K562 (cell line): Measurements from ENCODE around the gene COX6B2. TPM values are rescaled to one million over a fixed set of nuclear protein-coding genes. Genes with fewer than 3 reads are reported as not detected.

Experiments used
- CBFA2T3 ChIP-seq: fragments of 450-650 bp; IDR thresholded peaks from 2 replicates; pipeline ENCODE4 v1.6.1; 2017
- HDAC8 ChIP-seq: fragments of 450-650 bp; IDR thresholded peaks from 2 replicates; pipeline ENCODE4 v1.6.1; 2016; ENCODE audit warnings: mild to moderate bottlenecking, missing genetic modification characterization, moderate library complexity, missing compliant biosample characterization
- IRF2 ChIP-seq: sonication (generic); formaldehyde crosslinking; IDR thresholded peaks from 2 replicates; pipeline ENCODE4 v1.8.1; 2022; ENCODE audit warnings: mild to moderate bottlenecking, missing genetic modification reagents
- KLF13 ChIP-seq: fragments of 450-650 bp; IDR thresholded peaks from 2 replicates; pipeline ENCODE4 v1.6.1; 2016; ENCODE audit warnings: missing genetic modification characterization, low read depth, mild to moderate bottlenecking, missing compliant biosample characterization, moderate library complexity, borderline replicate concordance
- KLF6 ChIP-seq: fragments of 250-450 bp; sonication (Bioruptor Pico); IDR thresholded peaks from 2 replicates; pipeline ENCODE4 v1.4.0; 2020; ENCODE audit warnings: mild to moderate bottlenecking, moderate library complexity, borderline replicate concordance
- MCM5 ChIP-seq: fragments of 450-650 bp; IDR thresholded peaks from 2 replicates; pipeline ENCODE4 v1.6.1; 2016; ENCODE audit warnings: low read depth
- PCBP1 ChIP-seq: fragments of 200-400 bp; formaldehyde crosslinking; IDR thresholded peaks from 2 replicates; pipeline ENCODE4 v1.6.1; 2018; ENCODE audit warnings: mild to moderate bottlenecking, low read depth, low read length; ENCODE audit not compliant: poor library complexity, severe bottlenecking
- PHF20 ChIP-seq: fragments of 450-650 bp; IDR thresholded peaks from 2 replicates; pipeline ENCODE4 v1.6.1; 2018; ENCODE audit not compliant: partially characterized antibody
- PRMT5 ChIP-seq: sonication (generic); formaldehyde crosslinking; IDR thresholded peaks from 2 replicates; pipeline ENCODE4 v1.5.0; 2020; ENCODE audit warnings: missing genetic modification reagents
- SIRT6 ChIP-seq: IDR thresholded peaks from one replicate; pipeline ENCODE4 v1.6.1; 2012; ENCODE audit warnings: low read depth, mild to moderate bottlenecking, control low read depth, inconsistent platforms, low read length, moderate library complexity
- SNIP1 ChIP-seq: fragments of 450-650 bp; IDR thresholded peaks from 2 replicates; pipeline ENCODE4 v1.7.1; 2017; ENCODE audit warnings: low read depth, mild to moderate bottlenecking
- TAF15 ChIP-seq: fragments of 200-400 bp; formaldehyde crosslinking; IDR thresholded peaks from 2 replicates; pipeline ENCODE4 v1.6.1; 2017; ENCODE audit warnings: mild to moderate bottlenecking, low read depth, low read length, moderate library complexity
- XRCC3 ChIP-seq: fragments of 450-650 bp; IDR thresholded peaks from 2 replicates; pipeline ENCODE4 v1.6.1; 2017; ENCODE audit warnings: mild to moderate bottlenecking, moderate library complexity
- YBX1 ChIP-seq: fragments of 450-650 bp; IDR thresholded peaks from 2 replicates; pipeline ENCODE4 v1.7.1; 2016; ENCODE audit warnings: mild to moderate bottlenecking
- ZNF146 ChIP-seq: IDR thresholded peaks from one replicate; pipeline ENCODE4 v1.6.1; 2018; ENCODE audit warnings: missing compliant biosample characterization; ENCODE audit not compliant: unreplicated experiment
- ZNF274 ChIP-seq: IDR thresholded peaks from 2 replicates; pipeline ENCODE4 v1.6.1; 2011; ENCODE audit warnings: low read depth, mild to moderate bottlenecking, low read length, moderate library complexity, borderline replicate concordance
- ZNF311 ChIP-seq: fragments of 250-450 bp; sonication (Bioruptor Pico); IDR thresholded peaks from 2 replicates; pipeline ENCODE4 v1.4.0; 2020; ENCODE audit warnings: mild to moderate bottlenecking, moderate library complexity
- ZNF561 ChIP-seq: fragments of 450-650 bp; formaldehyde crosslinking; conservative IDR thresholded peaks from 2 replicates; pipeline ENCODE4 v1.4.0; 2020; ENCODE audit warnings: mild to moderate bottlenecking, moderate library complexity
- ZNF780A ChIP-seq: fragments of 250-450 bp; sonication (Bioruptor Pico); IDR thresholded peaks from 2 replicates; pipeline ENCODE4 v1.5.0; 2021; ENCODE audit warnings: mild to moderate bottlenecking
- polyA plus RNA-seq, 8 experiments: library from polyadenylated mRNA; depleted of rRNA in 4 of 8; stranded (reverse) in 5 of 8; unstranded in 3 of 8; fragments of >200 nt; fragmentation: Nextera tagmentation in 2 of 8; fragmentation: Illumina TruSeq in 1 of 8; extraction: Ambion mirVana in 2 of 8; extraction: Trizol in 1 of 8; gene quantifications; 2 replicates each; pipeline versions ENCODE4 v1.2.1 to v1.2.3, GENCODE V29; 2011 to 2014; ENCODE audit warnings: inconsistent platforms in 1 of 8, missing spikeins in 1 of 8
- total RNA-seq, 7 experiments: library from RNA; depleted of rRNA in 6 of 7; stranded (reverse); fragments of >200 nt in 6 of 7; fragmentation: Illumina TruSeq in 2 of 7; extraction: Trizol in 2 of 7; gene quantifications; 2 replicates each; pipeline versions ENCODE4 v1.2.1 to v1.2.3, GENCODE V29; 2011 to 2021; ENCODE audit warnings: low replicate concordance in 1 of 7
- TF ChIP-seq, protein P1 (sequence below): fragments of 250-450 bp; sonication (Bioruptor Pico); IDR thresholded peaks from 2 replicates; pipeline ENCODE4 v1.9.0; 2021; ENCODE audit warnings: mild to moderate bottlenecking, inconsistent platforms
- TF ChIP-seq, protein P2 (sequence below): fragments of 450-650 bp; formaldehyde crosslinking; IDR thresholded peaks from 2 replicates; pipeline ENCODE4 v1.4.0; 2022; ENCODE audit warnings: missing genetic modification characterization
- TF ChIP-seq, protein P3 (sequence below): fragments of 450-650 bp; formaldehyde crosslinking; IDR thresholded peaks from 2 replicates; pipeline ENCODE4 v1.4.0; 2020; ENCODE audit warnings: mild to moderate bottlenecking, moderate library complexity
- TF ChIP-seq, protein P4 (sequence below), 2 experiments: IDR thresholded peaks; 2 replicates each; pipeline ENCODE4 v1.6.1; 2011; ENCODE audit warnings: borderline replicate concordance in 1 of 2, control low read depth in 1 of 2, low read depth in 1 of 2, low read length in 1 of 2, mild to moderate bottlenecking in 1 of 2, mixed read lengths in 1 of 2, moderate library complexity in 1 of 2; ENCODE audit not compliant: insufficient read depth in 1 of 2, insufficient read length in 1 of 2, poor library complexity in 1 of 2, severe bottlenecking in 1 of 2; ENCODE audit errors: extremely low read depth in 1 of 2

The COX6B2 gene
- total and polyA plus RNA-seq, 9 of the 15 experiments (the other 6 are each of a cell fraction or from before 2014, with no cell fraction given) = 0.40 to 2.5 (median 0.83) TPM

DNA sequence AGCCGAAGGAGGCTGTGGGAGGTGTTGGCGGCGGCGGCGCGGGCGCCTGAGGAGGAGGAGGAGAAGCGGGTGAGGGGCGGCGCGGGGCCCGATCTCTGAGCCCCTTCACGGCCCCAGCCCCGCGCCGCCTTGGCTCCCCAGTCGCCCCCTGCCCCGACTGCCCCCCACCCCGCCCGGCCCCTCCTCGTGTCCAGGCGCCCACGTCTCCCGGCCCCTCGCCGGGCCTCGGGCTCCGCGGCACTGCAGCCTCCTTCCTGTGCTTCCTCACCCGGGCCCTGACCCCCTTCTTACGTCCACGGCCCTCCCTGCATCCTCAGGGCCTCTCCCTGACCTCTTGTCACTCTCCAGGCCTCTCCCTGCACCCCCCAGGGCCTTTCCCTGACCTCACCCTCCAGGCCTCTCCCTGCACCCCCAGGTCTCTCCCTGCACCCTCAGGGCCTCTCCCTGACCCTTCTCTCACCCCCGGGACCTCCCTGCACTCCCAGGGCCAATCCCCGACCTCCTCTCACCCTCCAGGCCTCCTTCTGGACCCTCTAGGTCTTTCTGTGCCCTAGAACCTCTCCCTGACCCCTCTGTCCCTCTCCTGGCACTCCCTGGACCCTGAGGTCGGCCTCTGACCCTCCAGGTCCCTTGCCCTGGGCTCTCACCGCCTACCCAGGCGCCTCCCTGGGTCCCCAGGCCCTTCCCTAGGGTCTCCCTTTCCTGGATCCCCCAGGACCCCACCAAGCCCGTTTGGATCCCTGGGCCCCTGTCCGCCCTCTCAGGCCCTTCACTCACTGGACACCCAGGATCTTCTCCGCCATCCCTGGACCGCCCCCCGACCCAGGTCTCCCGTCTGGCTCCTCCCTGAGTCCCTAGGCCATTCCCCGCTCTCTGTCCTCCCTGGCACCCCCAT is 14.4 kb downstream of the COX6B2 start (continued):
- TF ChIP-seq, protein P1, sequence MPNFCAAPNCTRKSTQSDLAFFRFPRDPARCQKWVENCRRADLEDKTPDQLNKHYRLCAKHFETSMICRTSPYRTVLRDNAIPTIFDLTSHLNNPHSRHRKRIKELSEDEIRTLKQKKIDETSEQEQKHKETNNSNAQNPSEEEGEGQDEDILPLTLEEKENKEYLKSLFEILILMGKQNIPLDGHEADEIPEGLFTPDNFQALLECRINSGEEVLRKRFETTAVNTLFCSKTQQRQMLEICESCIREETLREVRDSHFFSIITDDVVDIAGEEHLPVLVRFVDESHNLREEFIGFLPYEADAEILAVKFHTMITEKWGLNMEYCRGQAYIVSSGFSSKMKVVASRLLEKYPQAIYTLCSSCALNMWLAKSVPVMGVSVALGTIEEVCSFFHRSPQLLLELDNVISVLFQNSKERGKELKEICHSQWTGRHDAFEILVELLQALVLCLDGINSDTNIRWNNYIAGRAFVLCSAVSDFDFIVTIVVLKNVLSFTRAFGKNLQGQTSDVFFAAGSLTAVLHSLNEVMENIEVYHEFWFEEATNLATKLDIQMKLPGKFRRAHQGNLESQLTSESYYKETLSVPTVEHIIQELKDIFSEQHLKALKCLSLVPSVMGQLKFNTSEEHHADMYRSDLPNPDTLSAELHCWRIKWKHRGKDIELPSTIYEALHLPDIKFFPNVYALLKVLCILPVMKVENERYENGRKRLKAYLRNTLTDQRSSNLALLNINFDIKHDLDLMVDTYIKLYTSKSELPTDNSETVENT (CRISPR knock-in tag) = 0 out of 2 replicates have a peak, but pooled peaks have one; percentile 63
- TF ChIP-seq SNIP1 (no peak), IRF2 (CRISPR knock-in tag) (no peak), PRMT5 (CRISPR knock-in tag) (no peak), YBX1 (no peak), SIRT6 (no peak), MCM5 (no peak), KLF13 (tag) (no peak), TAF15 (no peak), ZNF561 (CRISPR knock-in tag) (no peak), XRCC3 (no peak), ZNF311 (CRISPR knock-in tag) (no peak), PCBP1 (no peak), PHF20 (no peak), ZNF146 (CRISPR knock-in tag) (no peak), ZNF274 (no peak), CBFA2T3 (no peak), KLF6 (CRISPR knock-in tag) (no peak), ZNF780A (CRISPR knock-in tag) (no peak), HDAC8 (tag) (no peak)
- TF ChIP-seq, protein P2, sequence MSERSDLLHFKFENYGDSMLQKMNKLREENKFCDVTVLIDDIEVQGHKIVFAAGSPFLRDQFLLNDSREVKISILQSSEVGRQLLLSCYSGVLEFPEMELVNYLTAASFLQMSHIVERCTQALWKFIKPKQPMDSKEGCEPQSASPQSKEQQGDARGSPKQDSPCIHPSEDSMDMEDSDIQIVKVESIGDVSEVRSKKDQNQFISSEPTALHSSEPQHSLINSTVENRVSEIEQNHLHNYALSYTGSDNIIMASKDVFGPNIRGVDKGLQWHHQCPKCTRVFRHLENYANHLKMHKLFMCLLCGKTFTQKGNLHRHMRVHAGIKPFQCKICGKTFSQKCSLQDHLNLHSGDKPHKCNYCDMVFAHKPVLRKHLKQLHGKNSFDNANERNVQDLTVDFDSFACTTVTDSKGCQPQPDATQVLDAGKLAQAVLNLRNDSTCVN = no peak
- TF ChIP-seq, protein P3, sequence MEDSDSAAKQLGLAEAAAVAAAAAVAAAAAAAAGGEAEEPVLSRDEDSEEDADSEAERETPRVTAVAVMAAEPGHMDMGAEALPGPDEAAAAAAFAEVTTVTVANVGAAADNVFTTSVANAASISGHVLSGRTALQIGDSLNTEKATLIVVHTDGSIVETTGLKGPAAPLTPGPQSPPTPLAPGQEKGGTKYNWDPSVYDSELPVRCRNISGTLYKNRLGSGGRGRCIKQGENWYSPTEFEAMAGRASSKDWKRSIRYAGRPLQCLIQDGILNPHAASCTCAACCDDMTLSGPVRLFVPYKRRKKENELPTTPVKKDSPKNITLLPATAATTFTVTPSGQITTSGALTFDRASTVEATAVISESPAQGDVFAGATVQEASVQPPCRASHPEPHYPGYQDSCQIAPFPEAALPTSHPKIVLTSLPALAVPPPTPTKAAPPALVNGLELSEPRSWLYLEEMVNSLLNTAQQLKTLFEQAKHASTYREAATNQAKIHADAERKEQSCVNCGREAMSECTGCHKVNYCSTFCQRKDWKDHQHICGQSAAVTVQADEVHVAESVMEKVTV (CRISPR knock-in tag) = no peak
- TF ChIP-seq, protein P4, sequence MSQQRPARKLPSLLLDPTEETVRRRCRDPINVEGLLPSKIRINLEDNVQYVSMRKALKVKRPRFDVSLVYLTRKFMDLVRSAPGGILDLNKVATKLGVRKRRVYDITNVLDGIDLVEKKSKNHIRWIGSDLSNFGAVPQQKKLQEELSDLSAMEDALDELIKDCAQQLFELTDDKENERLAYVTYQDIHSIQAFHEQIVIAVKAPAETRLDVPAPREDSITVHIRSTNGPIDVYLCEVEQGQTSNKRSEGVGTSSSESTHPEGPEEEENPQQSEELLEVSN (IDR thresholded peaks at IDR 0.05; ENCODE audit: borderline replicate concordance in 1 of 2, extremely low read depth in 1 of 2, insufficient read depth in 1 of 2, insufficient read length in 1 of 2, low read depth in 1 of 2, low read length in 1 of 2, poor library complexity in 1 of 2, severe bottlenecking in 1 of 2) = no peak
